Cardiac muscle cell (in vitro differentiated cells and primary cell): ENCODE results near the gene CRACR2B. TPM values are rescaled to one million over a fixed set of nuclear protein-coding genes. Genes with fewer than 3 reads are reported as not detected.

Source experiments
- DNase-seq, 2 donors: peaks; one replicate each; pipeline versions ENCODE4 v3.0.0 to v3.0.0-alpha.2; 2010 to 2017; ENCODE audit warnings: low read depth in 1 of 2, low spot score in 1 of 2
- H3K27ac ChIP-seq: fragments of 200-600 bp; sonication (generic); 2 replicates; pipeline ENCODE4 v1.5.1; 2016
- H3K27me3 ChIP-seq: fragments of 200-600 bp; sonication (generic); 2 replicates; pipeline ENCODE4 v1.6.0; 2016; ENCODE audit warnings: control low read depth
- H3K36me3 ChIP-seq: fragments of 200-600 bp; sonication (generic); 2 replicates; pipeline ENCODE4 v1.5.1; 2016; ENCODE audit warnings: control low read depth
- H3K4me1 ChIP-seq: fragments of 200-600 bp; sonication (generic); 2 replicates; pipeline ENCODE4 v1.8.1; 2017; ENCODE audit warnings: low read depth, mild to moderate bottlenecking, mixed run types
- H3K4me3 ChIP-seq: fragments of 200-600 bp; sonication (generic); 2 replicates; pipeline ENCODE4 v1.5.1; 2016; ENCODE audit warnings: mild to moderate bottlenecking
- H3K9me3 ChIP-seq: fragments of 200-600 bp; sonication (generic); 2 replicates; pipeline ENCODE4 v1.5.1; 2017; ENCODE audit warnings: low read depth, mild to moderate bottlenecking, control low read depth
- CTCF ChIP-seq: IDR thresholded peaks from 2 replicates; pipeline ENCODE4 v1.5.1; 2012; ENCODE audit warnings: low read depth, mild to moderate bottlenecking, low read length
- polyA plus RNA-seq: library from polyadenylated mRNA; unstranded; fragments of >200 nt; fragmentation: Nextera tagmentation; extraction: Ambion mirVana; gene quantifications from 2 replicates; pipeline ENCODE4 v1.2.1, GENCODE V29; 2016
- total RNA-seq: library from RNA; depleted of rRNA; stranded (reverse); fragments of >200 nt; gene quantifications from 2 replicates; pipeline ENCODE4 v1.2.3, GENCODE V29; 2016

CRACR2B gene
- total and polyA plus RNA-seq, 2 experiments from 2014 or later: 84.5 to 91.0 TPM

- no peak for DNase-seq
- H3K4me1 ChIP-seq: peaks cover 15% of the 10 kb centered on the region
- no peak for TF ChIP-seq CTCF
- H3K27ac ChIP-seq: peak overlapping the region; percentile 58
- no peaks in the 10 kb centered on the region for H3K27me3 ChIP-seq
- H3K36me3 ChIP-seq: no peaks in the 10 kb centered on the region
- no peaks in the 10 kb centered on the region for H3K9me3 ChIP-seq
- H3K4me3 ChIP-seq: peak overlapping the region; percentile 79
These were observed 31.0 kb upstream of the CRACR2B start for GRCh38 chr11:796565-797295.

- peak; percentile 77 to 79 for DNase-seq
- peak overlapping the region; percentile 79 for H3K4me3 ChIP-seq
- no peak for TF ChIP-seq CTCF
- no peaks in the 10 kb centered on the region for H3K36me3 ChIP-seq
- H3K4me1 ChIP-seq: peaks cover 15% of the 10 kb centered on the region
- H3K9me3 ChIP-seq: no peaks in the 10 kb centered on the region
- H3K27me3 ChIP-seq: no peaks in the 10 kb centered on the region
- peak overlapping the region; percentile 58 for H3K27ac ChIP-seq
These were observed 30.2 kb upstream of the CRACR2B start for GRCh38 chr11:797296-798092.

GRCh38 chr11:798093-798713, 29.5 kb upstream of the CRACR2B start, which contains the start of gene SLC25A22:
Gene SLC25A22 (minus strand): TSS chr11:798281. CDS start chr11:795006, 3,275 bp downstream.
- Histone ChIP-seq H3K4me1 (peaks cover 15% of the 10 kb centered on the region), H3K36me3 (no peaks in the 10 kb centered on the region), H3K9me3 (no peaks in the 10 kb centered on the region), H3K27ac (peak within 1 kb of the TSS; percentile 58), H3K4me3 (peak within 1 kb of the TSS; percentile 79), H3K27me3 (no peaks in the 10 kb centered on the region)
- peak; percentile 62 for TF ChIP-seq CTCF
- peak; percentile 81 to 91 for DNase-seq

GRCh38 chr11:799641-800316, 27.9 kb upstream of the CRACR2B start:
- Histone ChIP-seq H3K27me3 (no peaks in the 10 kb centered on the region), H3K4me1 (peaks cover 19% of the 10 kb centered on the region), H3K4me3 (no peak overlapping the region), H3K27ac (no peak overlapping the region), H3K9me3 (no peaks in the 10 kb centered on the region), H3K36me3 (no peaks in the 10 kb centered on the region)
- no peak for DNase-seq
- no peak for TF ChIP-seq CTCF

GRCh38 chr11:800473-800872, 27.2 kb upstream of the CRACR2B start:
- Histone ChIP-seq H3K4me1 (peaks cover 19% of the 10 kb centered on the region), H3K9me3 (no peaks in the 10 kb centered on the region), H3K27me3 (no peaks in the 10 kb centered on the region), H3K27ac (no peak overlapping the region), H3K36me3 (no peaks in the 10 kb centered on the region), H3K4me3 (no peak overlapping the region)
- TF ChIP-seq CTCF: no peak
- DNase-seq: no peak
